DOHH2 (cell line): ENCODE measurements around the gene MUC5B.

Experiments
- EZH2phosphoT487 ChIP-seq: fragments of 200-600 bp; sonication (generic); IDR thresholded peaks from 2 replicates; pipeline ENCODE4 v1.6.1; 2017; ENCODE audit warnings: borderline replicate concordance, mild to moderate bottlenecking, antibody characterized with exemption, low read length, moderate library complexity, mixed read lengths
- TF ChIP-seq, protein P1 (sequence below): fragments of 200-600 bp; sonication (generic); IDR thresholded peaks from one replicate; pipeline ENCODE4 v1.5.1; 2014; ENCODE audit warnings: antibody characterized with exemption, mild to moderate bottlenecking, low read depth, low read length; ENCODE audit not compliant: poor library complexity, severe bottlenecking

DNA sequence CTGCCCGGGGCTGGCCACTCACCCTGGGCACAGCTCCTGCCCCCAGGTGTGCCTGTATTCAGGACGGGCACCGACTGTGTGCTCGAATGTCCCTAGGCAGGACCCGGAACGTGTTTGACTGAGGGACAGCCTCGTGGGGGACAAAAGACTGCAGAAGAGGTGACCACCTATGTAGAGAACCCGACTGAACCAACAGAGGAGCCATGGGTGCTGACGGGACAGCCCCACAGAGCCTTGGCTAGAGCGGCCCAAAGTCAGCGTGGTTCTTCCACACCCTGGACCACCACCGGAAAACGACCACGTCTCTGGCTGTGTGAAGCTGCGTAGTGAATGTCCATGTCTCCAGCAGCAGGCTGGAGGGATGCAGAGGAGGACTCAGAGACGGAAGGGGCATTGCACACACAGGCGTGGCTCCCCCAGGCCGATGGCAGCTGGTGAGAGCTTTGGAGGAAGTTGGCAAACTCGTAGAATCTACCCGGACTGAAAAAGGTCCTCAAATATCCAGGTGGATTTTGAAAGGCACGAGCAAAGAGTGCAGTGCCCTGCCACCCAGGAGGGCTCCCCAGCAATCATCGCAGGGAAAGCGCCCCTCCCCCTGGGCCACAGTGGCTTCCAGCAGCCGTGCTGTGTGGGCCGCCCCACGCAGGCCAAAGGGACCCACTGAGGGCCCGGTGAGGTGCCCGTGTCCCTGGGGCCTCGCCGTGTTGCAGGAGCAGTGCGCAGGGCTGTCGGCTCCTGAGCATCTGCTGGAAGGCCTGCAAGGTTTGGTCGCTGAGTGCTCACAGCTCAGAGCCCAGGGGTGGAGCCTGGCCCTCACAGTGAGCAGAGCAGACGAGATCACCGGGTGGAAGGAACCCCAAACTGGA is 17.5 kb upstream of the MUC5B start:
- TF ChIP-seq, protein P1, sequence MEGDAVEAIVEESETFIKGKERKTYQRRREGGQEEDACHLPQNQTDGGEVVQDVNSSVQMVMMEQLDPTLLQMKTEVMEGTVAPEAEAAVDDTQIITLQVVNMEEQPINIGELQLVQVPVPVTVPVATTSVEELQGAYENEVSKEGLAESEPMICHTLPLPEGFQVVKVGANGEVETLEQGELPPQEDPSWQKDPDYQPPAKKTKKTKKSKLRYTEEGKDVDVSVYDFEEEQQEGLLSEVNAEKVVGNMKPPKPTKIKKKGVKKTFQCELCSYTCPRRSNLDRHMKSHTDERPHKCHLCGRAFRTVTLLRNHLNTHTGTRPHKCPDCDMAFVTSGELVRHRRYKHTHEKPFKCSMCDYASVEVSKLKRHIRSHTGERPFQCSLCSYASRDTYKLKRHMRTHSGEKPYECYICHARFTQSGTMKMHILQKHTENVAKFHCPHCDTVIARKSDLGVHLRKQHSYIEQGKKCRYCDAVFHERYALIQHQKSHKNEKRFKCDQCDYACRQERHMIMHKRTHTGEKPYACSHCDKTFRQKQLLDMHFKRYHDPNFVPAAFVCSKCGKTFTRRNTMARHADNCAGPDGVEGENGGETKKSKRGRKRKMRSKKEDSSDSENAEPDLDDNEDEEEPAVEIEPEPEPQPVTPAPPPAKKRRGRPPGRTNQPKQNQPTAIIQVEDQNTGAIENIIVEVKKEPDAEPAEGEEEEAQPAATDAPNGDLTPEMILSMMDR = no peak
- TF ChIP-seq EZH2phosphoT487 = no peak
